Camera-type eye (tissue), 1 donor: Measurements from ENCODE around the gene FAIM. TPM values are rescaled to one million over a fixed set of nuclear protein-coding genes. Genes with fewer than 3 reads are reported as not detected.

Source experiments
- total RNA-seq: library from RNA; depleted of rRNA; stranded (reverse); fragments of >200 nt; gene quantifications from one replicate; pipeline ENCODE4 v1.2.3, GENCODE V29; 2014

The FAIM gene, protein sequence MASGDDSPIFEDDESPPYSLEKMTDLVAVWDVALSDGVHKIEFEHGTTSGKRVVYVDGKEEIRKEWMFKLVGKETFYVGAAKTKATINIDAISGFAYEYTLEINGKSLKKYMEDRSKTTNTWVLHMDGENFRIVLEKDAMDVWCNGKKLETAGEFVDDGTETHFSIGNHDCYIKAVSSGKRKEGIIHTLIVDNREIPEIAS
- total RNA-seq, result 18.6 TPM

DNA sequence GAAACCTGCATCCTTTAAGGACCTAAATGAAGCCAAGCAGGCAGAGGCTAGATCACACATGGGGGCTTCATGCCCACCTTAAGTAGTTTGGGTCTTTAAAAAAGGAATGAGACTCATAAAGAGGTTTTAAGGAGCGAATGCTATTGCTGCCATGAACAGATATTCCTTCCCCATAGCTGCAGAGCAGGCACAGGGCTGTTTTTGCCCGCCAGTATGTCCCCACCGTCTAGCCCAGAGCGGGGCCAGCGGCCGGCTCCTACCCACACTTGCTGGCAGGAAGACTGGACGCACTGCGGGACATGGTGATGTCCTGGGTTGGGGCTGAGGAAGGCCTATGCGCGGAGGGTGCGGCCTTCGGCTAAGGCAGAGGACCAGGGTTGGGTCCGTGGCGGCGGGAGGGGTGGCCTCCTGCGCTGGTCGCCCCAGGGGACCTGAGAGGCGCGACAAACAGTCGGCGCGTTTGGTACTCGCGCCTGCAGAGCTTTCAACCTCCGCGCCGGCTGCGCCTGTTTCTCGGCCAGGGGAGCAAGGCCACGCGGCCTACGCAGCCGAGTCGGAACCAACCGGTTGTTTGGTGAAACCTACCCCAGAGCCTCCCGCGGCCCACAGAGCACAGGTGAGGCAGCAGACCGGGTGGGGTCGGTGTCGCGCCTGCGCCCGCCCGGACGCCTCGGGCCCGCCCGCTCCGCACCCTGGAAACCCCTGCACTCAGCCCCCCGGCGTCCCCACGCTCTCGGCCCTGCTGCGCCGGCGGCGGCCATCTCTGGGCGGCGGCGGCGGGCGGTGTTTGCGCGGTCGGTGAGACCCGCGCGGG, at the start of gene FAIM:
Gene FAIM, plus strand, starts transcription at position 450 of the 814 bp plus-strand sequence. CDS start 10,956 bp downstream, outside the sequence.

DNA sequence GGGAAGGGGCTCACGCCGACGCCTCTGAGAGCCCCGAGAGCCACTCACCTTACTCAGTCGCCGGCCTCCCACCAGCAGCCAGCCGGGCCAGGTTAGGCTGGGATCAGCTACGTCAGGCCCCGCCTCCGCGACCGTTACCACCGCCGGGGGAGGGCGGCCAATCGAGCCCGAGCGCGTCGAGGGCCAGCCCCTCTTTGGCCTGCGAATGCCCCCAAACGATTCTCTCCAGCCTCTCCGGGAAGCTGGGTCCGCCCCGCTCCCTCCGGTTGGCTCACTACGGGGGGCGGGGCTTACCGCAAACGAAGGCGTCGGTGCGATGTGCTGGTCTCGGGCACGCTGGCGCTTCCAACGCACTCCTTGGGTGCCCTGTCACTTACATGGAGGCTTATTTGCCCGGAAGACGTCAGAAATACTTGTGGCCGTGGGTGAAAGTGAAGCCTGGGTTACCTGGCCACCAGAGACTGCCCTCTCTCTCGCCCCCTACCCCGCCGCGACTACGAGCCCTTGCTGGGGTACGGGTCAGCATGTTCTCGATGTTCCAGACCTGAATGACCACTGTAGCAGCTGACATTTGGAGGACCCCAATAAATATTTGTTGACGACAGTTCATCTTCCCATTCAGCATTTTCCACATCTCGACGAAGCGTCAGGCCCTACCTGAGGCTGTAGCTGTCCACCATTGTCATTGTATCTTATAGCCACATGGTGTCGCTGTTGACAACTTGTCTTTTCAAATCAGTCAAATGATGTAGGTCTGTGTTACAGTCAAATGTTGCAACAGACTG, 14.2 kb upstream of the FAIM start, which contains the start of gene CEP70:
Gene CEP70, minus strand, starts transcription at position 111 of the 785 bp plus-strand sequence. CDS start 21,333 bp downstream, outside the sequence.

Other genes starting within 250 kb of the FAIM start
- gene ESYT3, start 174.2 kb upstream of the FAIM start, total RNA-seq, result 3.6 TPM
- gene CEP70, start 14.5 kb upstream of the FAIM start, total RNA-seq, result 85.6 TPM
- gene PIK3CB, start 226.2 kb downstream of the FAIM start, total RNA-seq, result 39.1 TPM